ENCODE measurements around the gene OXLD1. TPM values are rescaled to one million over a fixed set of nuclear protein-coding genes. Genes with fewer than 3 reads are reported as not detected.

The OXLD1 gene
- polyA plus RNA-seq, 1 of the 3 experiments (the other 2 are of a cell fraction): 103 TPM

- Histone ChIP-seq H3K9me3 (no peaks in the 10 kb centered on the region), H3K27me3 (ENCODE audit: insufficient read depth) (no peaks in the 10 kb centered on the region), H3K9ac (no peak overlapping the region), H3K4me3 (ENCODE audit: low read depth in 2 of 2, low read length in 1 of 2) (no peak overlapping the region), H4K20me1 (ENCODE audit: insufficient read depth) (peaks cover 59% of the 10 kb centered on the region), H3K79me2 (ENCODE audit: insufficient read depth) (peaks cover 96% of the 10 kb centered on the region), H3K27ac (ENCODE audit: low read depth in 2 of 2, low read length in 1 of 2) (no peak overlapping the region), H3K4me1 (ENCODE audit: control insufficient read depth in 1 of 2, insufficient read depth in 2 of 2, low read depth in 1 of 2, low read length in 1 of 2) (peaks cover 0 to 6% of the 10 kb centered on the region in 2 experiments; a peak in 2 of 4 replicates), H2AFZ (ENCODE audit: low read depth) (no peak overlapping the region), H3K4me2 (no peak overlapping the region), H3K9me2 (no peaks in the 10 kb centered on the region), H3F3A (replicated peaks; ENCODE audit: insufficient read depth) (peaks cover 16% of the 10 kb centered on the region), H3K36me3 (replicated peaks in 1 of 2; ENCODE audit: control insufficient read depth in 1 of 2, insufficient read depth in 2 of 2, low read length in 1 of 2) (peaks cover 20 to 73% of the 10 kb centered on the region in 2 experiments)
- ChIA-PET POLR2A (no interaction called here), CTCF (interaction anchor here (3.1 kb wide), 1 partner anchor 29 kb away, joined by 11 read pairs; no protein-coding TSS in a partner anchor)
- DNase-seq: no peak
- 89% methylated on average over 8 of the region's 8 CpGs for WGBS (ENCODE audit: low lambda C conversion rate)
- TF ChIP-seq MEF2A (IDR thresholded peaks at IDR 0.05; ENCODE audit: borderline replicate concordance, low read depth): no peak
- no peak for TF ChIP-seq RXRA (IDR thresholded peaks at IDR 0.05; ENCODE audit: borderline replicate concordance, low read depth)
- no peak for TF ChIP-seq NRF1 (IDR thresholded peaks at IDR 0.05; ENCODE audit: low read depth, low read length)
- no peak for TF ChIP-seq USF2 (IDR thresholded peaks at IDR 0.05; ENCODE audit: borderline replicate concordance, low read depth, low read length)
- TF ChIP-seq IRF3 (IDR thresholded peaks at IDR 0.05; ENCODE audit: low read depth, low read length): no peak
- TF ChIP-seq MXI1 (IDR thresholded peaks at IDR 0.05; ENCODE audit: low read depth, low read length): no peak
- no peak for TF ChIP-seq NFIC (IDR thresholded peaks at IDR 0.05; ENCODE audit: borderline replicate concordance)
- TF ChIP-seq TAF1 (IDR thresholded peaks at IDR 0.05; ENCODE audit: borderline replicate concordance, low read depth, low read length): no peak
- no peak for TF ChIP-seq REST (IDR thresholded peaks at IDR 0.05; ENCODE audit: low read depth, low read length)
- TF ChIP-seq GABPA (IDR thresholded peaks at IDR 0.05; ENCODE audit: low read depth): no peak
- no peak for TF ChIP-seq JUND (IDR thresholded peaks at IDR 0.05)
- TF ChIP-seq TEAD4 (IDR thresholded peaks at IDR 0.05; ENCODE audit: borderline replicate concordance, insufficient read depth): no peak
- no peak for TF ChIP-seq YY1 (IDR thresholded peaks at IDR 0.05; ENCODE audit: low read depth)
These were observed 36.1 kb downstream of the OXLD1 start for GRCh38 chr17:81630274-81630673.
